ENCODE measurements around the gene NEU1. TPM values are rescaled to one million over a fixed set of nuclear protein-coding genes. Genes with fewer than 3 reads are reported as not detected.

The NEU1 gene
- total RNA-seq, result 33.3 and 33.7 TPM in 2 replicates

DNA sequence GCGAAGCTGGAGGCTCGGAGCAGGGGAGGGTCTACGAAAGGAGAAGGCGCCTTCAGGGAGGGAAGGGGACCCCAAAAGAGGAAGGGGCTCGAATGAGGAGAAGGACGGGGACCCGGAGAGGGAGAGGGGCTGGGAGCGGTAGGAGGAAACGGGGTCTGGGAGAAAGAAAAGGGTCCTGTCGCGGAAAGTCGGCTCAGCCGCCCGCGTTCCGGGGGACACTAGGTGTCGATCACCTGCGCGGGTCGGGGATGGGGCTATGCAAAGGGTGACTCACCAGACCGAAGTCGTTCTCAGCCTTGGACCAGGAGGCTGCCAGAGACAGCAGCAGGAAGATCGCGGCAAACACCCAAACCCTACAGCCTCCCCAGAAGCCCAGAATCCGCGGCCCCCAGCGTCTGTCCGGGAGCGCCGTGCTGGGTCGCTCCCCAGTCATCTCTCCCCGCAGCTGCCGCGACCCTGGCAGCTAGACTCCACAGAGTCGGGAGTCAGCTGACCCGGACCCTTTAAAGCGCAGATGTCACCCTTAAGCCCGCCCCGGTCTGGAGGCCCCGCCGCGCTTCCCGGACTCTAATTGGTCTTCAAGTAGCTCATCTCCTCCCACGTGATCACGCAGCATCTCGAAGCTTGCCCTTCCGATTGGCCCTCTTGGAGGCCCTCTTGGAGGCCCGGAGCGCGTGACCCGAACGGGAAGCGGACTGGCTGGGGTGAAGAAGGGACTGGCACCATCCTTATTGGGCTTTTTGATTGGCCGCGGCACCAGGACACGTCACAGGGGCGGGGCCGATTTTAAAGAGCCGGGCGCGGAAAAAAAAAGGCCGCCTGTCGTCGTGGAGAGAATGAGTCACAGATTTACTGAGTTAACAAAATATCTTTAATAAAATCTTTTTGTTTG is at the start of gene NEU1:
TSS of gene NEU1 (minus strand) at position 478 of the 892 bp plus-strand sequence. CDS start at position 433, 45 bp downstream.

DNA sequence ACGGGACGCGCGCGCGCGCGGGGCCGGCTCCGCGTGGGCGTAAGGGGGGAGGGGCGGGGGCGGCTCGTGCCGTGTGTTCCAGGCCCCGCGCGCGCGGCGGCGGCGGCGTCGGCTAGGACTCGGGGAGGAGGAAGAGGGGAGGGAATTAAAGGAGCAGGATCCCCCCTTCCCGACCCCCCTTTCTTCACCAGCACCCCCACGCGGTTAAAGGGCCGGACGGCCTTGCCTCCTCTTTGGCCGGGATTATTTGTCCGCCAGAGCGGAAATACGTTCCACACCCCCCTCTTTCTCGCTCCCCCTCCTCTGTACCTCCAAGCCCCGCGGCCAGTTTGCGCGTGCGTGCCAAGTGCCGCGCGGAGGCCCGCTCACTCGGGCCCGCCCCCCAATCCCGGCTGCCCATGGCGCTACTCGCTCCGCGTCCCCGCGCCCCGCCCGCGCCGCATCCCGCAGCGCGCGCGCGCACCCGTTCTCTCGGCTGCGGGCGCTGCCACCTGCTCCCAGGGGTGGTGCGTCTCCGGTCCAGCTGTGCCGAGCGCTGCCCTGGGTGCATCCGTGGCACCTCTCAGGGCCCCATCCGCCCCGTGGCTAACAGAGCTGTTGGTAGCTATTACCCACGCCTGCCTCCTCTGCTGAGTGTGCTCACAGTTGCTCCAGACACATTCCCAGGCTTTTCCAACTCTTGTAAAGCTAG is 39.5 kb upstream of the NEU1 start, which contains the start of gene ZBTB12:
TSS of gene ZBTB12 (minus strand) at position 134 of the 691 bp plus-strand sequence. CDS start 781 bp downstream, outside the sequence.

DNA sequence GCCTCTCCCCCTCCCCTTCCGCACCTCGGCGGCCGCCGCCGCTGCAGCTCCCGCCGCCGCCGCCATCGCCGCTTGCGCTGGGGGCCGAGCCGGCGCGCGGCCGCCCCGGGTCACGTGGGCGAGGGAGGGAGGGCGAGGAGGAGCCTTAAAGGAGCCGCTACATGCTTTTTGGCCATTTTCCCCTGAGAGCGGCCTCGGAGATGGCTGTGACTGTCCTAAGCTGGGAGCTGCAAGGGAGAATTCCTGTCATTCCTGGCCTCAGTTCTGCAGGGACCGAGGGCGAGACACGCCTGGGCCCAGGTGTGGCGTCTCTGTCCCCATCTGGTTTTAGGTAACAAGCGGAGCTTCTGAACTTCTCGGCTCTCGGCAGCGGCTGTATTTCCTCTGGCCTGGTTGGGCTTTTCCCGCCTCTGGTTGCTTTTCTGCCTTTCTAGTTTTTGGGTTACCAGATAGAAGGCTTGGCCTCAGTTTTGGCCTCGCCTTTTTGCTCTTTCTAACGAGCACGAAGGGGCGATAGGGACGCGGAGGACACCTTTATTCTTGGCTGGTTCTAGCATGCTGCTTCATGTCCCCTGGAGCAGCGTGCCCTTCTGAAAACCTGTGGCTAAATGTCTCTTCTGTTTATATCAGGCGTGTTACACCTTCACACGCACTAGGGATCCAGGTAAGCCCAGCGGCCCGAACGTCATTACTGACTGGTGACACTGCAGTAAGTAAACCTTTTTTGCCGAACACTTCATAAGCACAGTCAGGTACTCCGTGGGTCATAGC is 35.2 kb upstream of the NEU1 start, which contains the start of gene EHMT2:
TSS of gene EHMT2 (minus strand) at position 87 of the 771 bp plus-strand sequence. CDS start at position 66, 21 bp downstream.

DNA sequence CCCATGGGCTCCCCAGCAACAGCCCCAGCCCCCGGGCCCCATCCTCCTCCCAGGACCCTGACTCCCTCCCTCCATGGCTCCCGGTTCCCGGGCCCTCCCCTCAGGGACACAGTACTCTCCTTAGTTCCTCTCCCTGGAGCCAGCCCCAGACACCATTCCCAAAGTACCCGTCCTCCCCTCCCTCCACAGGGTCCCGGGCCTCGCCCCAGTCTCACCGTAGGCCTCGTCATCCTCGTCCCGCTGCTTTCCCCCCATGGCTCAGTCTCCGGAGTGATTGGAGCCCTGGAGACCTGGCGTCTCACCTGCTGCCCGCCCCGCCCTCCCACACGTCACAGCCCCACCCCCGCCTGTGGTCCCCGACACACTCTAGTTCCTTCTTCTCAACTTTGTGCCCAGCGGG is 16.1 kb upstream of the NEU1 start, which contains the start of gene SLC44A4:
TSS of gene SLC44A4 (minus strand) at position 272 of the 400 bp plus-strand sequence. CDS start at position 255, 17 bp downstream.

DNA sequence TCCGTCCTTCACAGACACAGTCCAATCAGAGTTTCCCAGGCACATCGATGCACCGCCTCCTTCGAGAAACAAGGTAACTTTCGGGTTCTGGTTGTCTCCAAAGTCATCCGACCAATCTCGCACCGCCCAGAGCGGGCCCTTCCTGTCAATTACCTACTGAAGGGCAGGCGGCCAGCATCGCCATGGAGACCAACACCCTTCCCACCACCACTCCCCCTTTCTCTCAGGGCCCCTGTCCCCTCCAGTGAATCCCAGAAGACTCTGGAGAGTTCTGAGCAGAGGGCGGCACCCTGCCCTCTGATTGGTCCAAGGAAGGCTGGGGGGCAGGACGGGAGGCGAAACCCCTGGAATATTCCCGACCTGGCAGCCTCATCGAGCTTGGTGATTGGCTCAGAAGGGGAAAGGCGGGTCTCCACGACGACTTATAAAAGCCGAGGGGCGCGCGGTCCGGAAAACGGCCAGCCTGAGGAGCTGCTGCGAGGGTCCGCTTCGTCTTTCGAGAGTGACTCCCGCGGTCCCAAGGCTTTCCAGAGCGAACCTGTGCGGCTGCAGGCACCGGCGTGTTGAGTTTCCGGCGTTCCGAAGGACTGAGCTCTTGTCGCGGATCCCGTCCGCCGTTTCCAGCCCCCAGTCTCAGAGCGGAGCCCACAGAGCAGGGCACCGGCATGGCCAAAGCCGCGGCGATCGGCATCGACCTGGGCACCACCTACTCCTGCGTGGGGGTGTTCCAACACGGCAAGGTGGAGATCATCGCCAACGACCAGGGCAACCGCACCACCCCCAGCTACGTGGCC is 35.1 kb downstream of the NEU1 start, which contains the start of gene HSPA1B:
TSS of gene HSPA1B (plus strand) at position 453 of the 794 bp plus-strand sequence. CDS start at position 666, 213 bp downstream.

DNA sequence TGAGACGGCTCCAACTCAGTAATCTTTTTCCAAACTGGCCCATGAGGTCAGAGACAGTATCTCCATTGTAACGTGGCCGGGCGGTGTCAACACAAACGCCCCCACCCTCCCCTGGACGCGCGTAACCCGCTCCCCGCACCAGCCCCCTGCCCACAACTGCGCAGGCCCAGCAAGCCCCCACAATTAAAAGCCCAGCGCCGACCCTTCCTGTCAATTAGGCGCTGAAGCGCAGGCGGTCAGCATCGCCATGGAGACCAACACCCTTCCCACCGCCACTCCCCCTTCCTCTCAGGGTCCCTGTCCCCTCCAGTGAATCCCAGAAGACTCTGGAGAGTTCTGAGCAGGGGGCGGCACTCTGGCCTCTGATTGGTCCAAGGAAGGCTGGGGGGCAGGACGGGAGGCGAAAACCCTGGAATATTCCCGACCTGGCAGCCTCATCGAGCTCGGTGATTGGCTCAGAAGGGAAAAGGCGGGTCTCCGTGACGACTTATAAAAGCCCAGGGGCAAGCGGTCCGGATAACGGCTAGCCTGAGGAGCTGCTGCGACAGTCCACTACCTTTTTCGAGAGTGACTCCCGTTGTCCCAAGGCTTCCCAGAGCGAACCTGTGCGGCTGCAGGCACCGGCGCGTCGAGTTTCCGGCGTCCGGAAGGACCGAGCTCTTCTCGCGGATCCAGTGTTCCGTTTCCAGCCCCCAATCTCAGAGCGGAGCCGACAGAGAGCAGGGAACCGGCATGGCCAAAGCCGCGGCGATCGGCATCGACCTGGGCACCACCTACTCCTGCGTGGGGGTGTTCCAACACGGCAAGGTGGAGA is 47.4 kb downstream of the NEU1 start, which contains the start of the genes HSPA1A and HSPA1L:
TSS of gene HSPA1A (plus strand) at position 519 of the 814 bp plus-strand sequence. CDS start at position 733, 214 bp downstream.
TSS of gene HSPA1L (minus strand) at position 259 of the 814 bp plus-strand sequence. CDS start 3,311 bp downstream, outside the sequence.

Other genes starting within 250 kb of the NEU1 start
- gene AIF1, start 247.6 kb downstream of the NEU1 start, total RNA-seq, result not detected in 2 replicates
- 88.0 and 92.7 TPM in 2 replicates for gene PRRC2A, start 242.1 kb downstream of the NEU1 start, total RNA-seq
- 195 and 196 TPM in 2 replicates for gene BAG6, start 210.2 kb downstream of the NEU1 start, total RNA-seq
- 1.2 and 2.3 TPM in 2 replicates for gene APOM, start 206.9 kb downstream of the NEU1 start, total RNA-seq
- gene C6orf47, start 202.0 kb downstream of the NEU1 start, total RNA-seq, result 16.0 and 20.2 TPM in 2 replicates
- gene GPANK1, start 197.8 kb downstream of the NEU1 start, total RNA-seq, result 13.1 and 16.0 TPM in 2 replicates
- gene CSNK2B, start 196.7 kb downstream of the NEU1 start, total RNA-seq, result 251 and 316 TPM in 2 replicates
- gene LY6G5B, start 192.8 kb downstream of the NEU1 start, total RNA-seq, result 1.9 and 2.3 TPM in 2 replicates
- 0.70 and 0.76 TPM in 2 replicates for gene LY6G5C, start 181.8 kb downstream of the NEU1 start, total RNA-seq
- gene ABHD16A, start 159.5 kb downstream of the NEU1 start, total RNA-seq, result 24.0 and 27.8 TPM in 2 replicates
- gene LY6G6F, start 156.0 kb downstream of the NEU1 start, total RNA-seq, result not detected in 2 replicates
- gene LY6G6D, start 147.5 kb downstream of the NEU1 start, total RNA-seq, result not detected in 2 replicates
- gene LY6G6C, start 141.1 kb downstream of the NEU1 start, total RNA-seq, result 0.15 TPM in 1 of 2 replicates, not detected in the other
- not detected in 2 replicates for gene MPIG6B, start 139.4 kb downstream of the NEU1 start, total RNA-seq
- 9.5 and 16.1 TPM in 2 replicates for gene DDAH2, start 133.5 kb downstream of the NEU1 start, total RNA-seq
- gene CLIC1, start 126.3 kb downstream of the NEU1 start, total RNA-seq, result 805 and 887 TPM in 2 replicates
- gene MSH5, start 122.8 kb downstream of the NEU1 start, total RNA-seq, result 6.2 and 7.4 TPM in 2 replicates
- gene SAPCD1, start 100.2 kb downstream of the NEU1 start, total RNA-seq, result 0.70 and 1.5 TPM in 2 replicates
- 0.19 and 0.86 TPM in 2 replicates for gene VWA7, start 85.5 kb downstream of the NEU1 start, total RNA-seq
- 84.7 and 118 TPM in 2 replicates for gene VARS1, start 67.1 kb downstream of the NEU1 start, total RNA-seq
- 95.7 and 134 TPM in 2 replicates for gene LSM2, start 55.9 kb downstream of the NEU1 start, total RNA-seq
- gene HSPA1L, start 47.5 kb downstream of the NEU1 start, total RNA-seq, result 0.53 and 0.62 TPM in 2 replicates
- 37.6 and 59.1 TPM in 2 replicates for gene HSPA1A, start 47.3 kb downstream of the NEU1 start, total RNA-seq
- 76.1 and 133 TPM in 2 replicates for gene HSPA1B, start 35.1 kb downstream of the NEU1 start, total RNA-seq
- gene SLC44A4, start 16.2 kb upstream of the NEU1 start, total RNA-seq, result 0.04 TPM in 1 of 2 replicates, not detected in the other
- 22.2 and 24.5 TPM in 2 replicates for gene EHMT2, start 34.9 kb upstream of the NEU1 start, total RNA-seq
- gene ZBTB12, start 39.3 kb upstream of the NEU1 start, total RNA-seq, result 0.30 and 0.39 TPM in 2 replicates
- gene C2, start 64.9 kb upstream of the NEU1 start, total RNA-seq, result not detected in 2 replicates
- 1.2 and 3.4 TPM in 2 replicates for gene CFB, start 83.3 kb upstream of the NEU1 start, total RNA-seq
- gene NELFE, start 96.2 kb upstream of the NEU1 start, total RNA-seq, result 129 and 171 TPM in 2 replicates
- gene SKIC2, start 96.4 kb upstream of the NEU1 start, total RNA-seq, result 34.5 and 47.2 TPM in 2 replicates
- 17.2 and 20.9 TPM in 2 replicates for gene DXO, start 109.3 kb upstream of the NEU1 start, total RNA-seq
- gene C4A, start 119.2 kb upstream of the NEU1 start, total RNA-seq, result 1.7 and 3.4 TPM in 2 replicates
- 1.2 and 2.4 TPM in 2 replicates for gene C4B, start 152.0 kb upstream of the NEU1 start, total RNA-seq
- gene CYP21A2, start 175.6 kb upstream of the NEU1 start, total RNA-seq, result not detected in 2 replicates
- gene TNXB, start 246.5 kb upstream of the NEU1 start, total RNA-seq, result 0.23 and 0.30 TPM in 2 replicates

Measured in hair follicular keratinocyte (primary cell).